SH-SY5Y (cell line): Measurements from ENCODE around the gene ROBO1.
A peak's percentile ranks its signal among the peaks of the same experiment; 100 is the strongest.

ENCODE experiments used
- GATA2 ChIP-seq: IDR thresholded peaks from 2 replicates; pipeline ENCODE4 v1.6.1; 2011; ENCODE audit warnings: mild to moderate bottlenecking, low read depth, low read length
- GATA3 ChIP-seq: IDR thresholded peaks from 2 replicates; pipeline ENCODE4 v1.6.1; 2011; ENCODE audit warnings: low read depth, mild to moderate bottlenecking, low read length, moderate library complexity

The ROBO1 gene

DNA sequence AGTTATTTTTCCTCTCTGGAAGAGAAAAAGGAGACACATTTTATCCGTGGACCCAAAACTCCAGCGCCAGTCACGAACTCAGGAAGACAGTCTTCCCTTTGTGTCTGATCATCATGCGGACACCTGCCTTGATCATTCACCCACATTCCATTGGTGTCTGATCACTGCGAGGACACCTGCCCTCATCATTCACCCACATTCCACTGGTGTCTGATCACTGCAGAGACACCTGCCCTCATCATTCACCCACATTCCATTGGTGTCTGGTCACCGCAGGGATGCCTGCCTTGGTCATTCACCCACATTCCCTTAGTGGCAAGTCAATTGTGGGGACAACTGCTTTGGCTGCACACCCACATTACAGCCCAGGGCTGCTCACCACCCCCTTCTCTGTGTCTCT lies 148.9 kb downstream of the ROBO1 start:
- TF ChIP-seq GATA2: no peak
- TF ChIP-seq GATA3: no peak

DNA sequence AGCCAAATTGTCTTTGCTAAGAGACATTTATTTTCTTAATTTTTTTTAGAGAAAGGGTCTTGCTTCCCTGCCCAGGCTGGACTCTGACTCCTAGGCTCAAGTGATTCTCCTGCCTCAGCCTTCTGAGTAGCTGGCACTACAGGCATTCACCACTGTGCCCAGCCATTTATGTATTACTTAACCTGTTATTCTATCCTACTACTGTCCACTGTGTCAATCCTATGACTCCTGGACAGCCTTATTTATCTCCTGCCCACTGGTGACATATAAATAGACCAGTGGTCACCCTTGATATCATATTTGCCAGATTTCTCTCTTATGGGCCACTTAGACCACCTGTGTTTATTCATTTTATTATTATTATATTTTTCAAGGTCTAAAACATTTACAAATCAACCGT lies 161.4 kb downstream of the ROBO1 start:
- no peak for TF ChIP-seq GATA2
- no peak for TF ChIP-seq GATA3

DNA sequence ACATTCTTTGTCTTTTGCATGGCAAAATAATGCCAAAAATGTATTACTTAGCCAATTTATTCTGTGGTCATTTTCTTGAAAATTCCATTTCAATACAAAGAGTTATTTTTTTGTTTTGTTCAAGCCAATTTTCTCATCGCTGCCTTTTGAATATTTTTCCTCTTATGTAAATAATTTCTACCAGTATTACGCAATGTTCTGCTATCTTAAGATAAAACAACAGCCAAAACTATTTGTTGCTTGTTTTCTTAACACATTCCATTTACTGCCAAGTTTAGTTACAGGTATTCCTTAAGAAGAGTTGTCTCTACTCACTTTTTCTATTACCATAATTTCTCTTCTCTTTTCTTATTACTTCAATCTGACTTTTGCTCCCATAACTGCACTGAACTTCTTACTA lies 163.1 kb downstream of the ROBO1 start:
- TF ChIP-seq GATA3 (no peak), GATA2 (no peak)

DNA sequence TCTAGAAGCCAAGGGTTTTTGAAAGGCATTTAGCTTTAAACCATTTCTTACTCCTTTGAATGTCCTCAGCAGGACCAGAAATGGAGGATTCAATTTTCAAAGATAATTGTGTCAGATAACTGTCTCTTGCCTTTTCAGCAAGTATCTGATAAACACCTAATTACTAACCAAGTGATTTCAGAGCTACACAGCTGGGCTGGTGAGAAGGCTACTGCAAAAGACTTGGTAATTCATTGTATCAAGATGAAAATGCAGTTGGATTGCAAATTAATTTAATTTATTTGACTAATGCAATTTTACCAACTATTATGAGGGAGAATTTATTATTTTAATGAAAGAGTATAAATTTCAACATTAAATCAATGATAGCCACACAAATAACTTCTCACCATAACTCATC lies 165.4 kb downstream of the ROBO1 start:
- no peak for TF ChIP-seq GATA2
- peak; percentile 53; the same call in 1 of the 2 replicates for TF ChIP-seq GATA3

DNA sequence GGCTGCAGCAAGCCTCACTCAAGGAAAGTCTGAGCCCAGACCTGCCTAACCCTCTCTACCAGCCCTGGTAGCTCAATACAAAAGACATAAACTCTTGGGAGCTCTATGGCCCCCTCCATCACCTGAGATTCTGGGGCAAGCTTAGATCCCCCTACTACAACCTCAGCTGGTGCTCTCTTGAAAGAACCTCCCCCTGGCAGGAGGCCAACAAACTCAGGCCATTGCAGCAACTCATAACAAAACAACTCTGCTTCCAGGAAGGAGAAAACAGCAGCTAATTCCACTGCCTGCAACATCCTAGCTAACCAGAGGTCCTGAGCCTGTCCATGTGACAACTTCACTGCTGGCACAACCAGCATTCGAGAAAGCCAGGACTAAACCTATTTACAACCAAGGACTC lies 169.2 kb downstream of the ROBO1 start:
- TF ChIP-seq GATA2: no peak
- no peak for TF ChIP-seq GATA3

DNA sequence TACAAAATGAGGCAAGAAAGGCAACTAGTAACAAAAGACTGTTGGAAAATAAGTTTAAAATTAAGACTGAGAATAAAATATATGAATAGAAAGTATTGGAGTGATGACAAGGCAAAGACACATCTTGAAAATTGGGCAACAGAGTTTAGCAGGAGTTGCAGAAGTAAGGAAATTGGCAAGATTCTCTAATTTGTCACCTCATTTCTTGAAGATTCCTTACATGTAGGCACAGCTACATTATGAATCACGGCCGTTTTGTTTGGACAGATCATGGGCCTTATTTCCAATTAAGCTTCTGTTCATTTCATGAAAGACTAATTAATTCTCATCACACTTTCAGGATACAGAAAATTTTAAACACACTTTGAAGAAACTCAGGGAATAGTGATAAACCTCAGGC lies 170.1 kb downstream of the ROBO1 start:
- TF ChIP-seq GATA2: no peak
- TF ChIP-seq GATA3: no peak

DNA sequence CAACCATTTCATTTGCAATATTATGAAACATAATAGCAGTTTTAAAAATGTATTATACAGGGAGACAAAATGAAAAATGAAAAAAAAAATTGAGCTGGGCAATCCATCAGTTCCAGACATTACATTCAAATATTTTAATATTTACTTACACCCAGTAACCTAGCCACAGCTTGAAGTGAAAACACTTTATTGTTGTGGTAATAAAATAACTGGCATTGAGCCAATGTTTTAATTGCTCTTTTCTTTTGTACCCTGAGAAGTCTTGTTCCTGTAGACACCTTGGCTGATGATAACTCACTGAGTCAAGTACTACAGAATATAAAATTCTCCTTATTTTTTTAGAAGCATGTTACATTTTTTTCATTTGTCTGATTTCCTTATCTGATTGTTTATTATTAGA lies 180.6 kb downstream of the ROBO1 start:
- TF ChIP-seq GATA2: no peak

DNA sequence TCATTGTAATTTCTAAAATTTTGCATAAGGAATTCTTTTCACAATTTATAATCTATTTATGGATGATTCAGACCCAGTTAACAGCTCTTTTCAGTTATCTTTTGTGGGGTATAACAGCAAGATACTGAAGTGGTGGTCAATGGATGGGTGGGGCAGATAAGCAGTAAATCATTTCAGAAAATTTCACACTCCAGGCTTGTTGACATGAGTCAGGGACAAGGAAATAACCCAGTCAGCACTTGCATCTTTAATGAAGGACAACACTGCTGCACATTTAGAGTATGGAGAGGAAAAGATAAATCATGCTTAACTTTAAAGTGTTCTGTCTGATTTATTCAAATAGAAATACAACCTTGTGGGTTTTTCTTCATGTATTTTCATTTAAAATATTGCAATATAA lies 181.6 kb downstream of the ROBO1 start:
- TF ChIP-seq GATA3 (no peak), GATA2 (no peak)

DNA sequence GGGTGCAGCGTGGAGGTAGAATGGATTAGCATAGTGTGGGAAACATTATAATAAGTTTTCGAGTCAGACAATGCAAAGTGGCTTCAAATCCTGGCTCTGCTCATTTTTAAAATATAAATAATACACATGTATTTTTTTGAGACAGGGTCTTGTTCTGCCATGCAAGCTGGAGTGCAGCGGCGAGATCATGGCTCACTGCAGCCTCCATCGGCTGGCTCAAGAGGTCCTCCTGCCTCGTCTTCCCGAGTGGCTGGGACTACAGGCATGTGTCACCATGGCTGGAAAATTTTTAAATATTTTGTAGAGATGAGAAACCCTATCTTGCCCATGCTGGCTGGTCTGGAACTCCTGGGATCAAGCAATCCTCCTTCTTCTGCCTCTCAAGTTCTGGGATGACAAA lies 194.9 kb downstream of the ROBO1 start:
- TF ChIP-seq GATA2 (no peak), GATA3 (no peak)

DNA sequence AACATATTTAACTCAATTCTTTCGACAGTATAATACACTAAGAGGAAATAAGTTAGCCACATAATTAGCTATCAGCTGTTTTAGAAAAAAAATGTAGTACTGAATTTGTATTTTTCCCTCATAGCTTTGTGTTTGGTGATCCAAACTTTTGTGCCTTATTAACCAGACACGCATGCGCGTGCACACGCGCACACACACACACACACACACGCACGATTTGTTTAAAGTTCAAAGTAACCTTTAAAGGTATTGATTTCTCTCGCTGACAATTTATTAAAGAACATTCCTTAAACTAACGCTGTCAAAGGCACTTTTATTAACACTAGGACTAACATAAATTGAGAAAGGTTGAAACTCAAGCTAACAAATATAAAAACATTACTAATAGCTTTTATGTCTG lies 198.9 kb downstream of the ROBO1 start:
- TF ChIP-seq GATA3: no peak
- TF ChIP-seq GATA2: no peak

DNA sequence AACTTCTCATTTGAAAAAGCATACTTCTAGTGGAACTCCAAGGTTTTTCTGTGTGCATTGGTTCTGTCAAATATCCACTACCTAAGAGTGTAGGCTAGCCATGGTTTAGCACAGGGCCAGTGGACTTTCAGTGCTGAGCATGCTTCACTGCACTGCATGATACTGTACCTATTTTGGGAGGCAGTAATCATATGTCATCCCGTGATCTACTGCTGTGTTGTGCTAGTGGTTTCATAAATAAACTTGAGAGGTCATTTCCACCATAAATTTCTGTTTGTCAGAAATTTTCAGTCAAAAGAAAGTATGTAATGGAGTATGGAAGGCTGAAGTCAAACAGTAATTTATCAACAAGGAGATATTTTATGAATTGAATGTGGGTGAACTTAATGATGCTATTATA lies 203.6 kb downstream of the ROBO1 start:
- TF ChIP-seq GATA2 (no peak), GATA3 (no peak)

DNA sequence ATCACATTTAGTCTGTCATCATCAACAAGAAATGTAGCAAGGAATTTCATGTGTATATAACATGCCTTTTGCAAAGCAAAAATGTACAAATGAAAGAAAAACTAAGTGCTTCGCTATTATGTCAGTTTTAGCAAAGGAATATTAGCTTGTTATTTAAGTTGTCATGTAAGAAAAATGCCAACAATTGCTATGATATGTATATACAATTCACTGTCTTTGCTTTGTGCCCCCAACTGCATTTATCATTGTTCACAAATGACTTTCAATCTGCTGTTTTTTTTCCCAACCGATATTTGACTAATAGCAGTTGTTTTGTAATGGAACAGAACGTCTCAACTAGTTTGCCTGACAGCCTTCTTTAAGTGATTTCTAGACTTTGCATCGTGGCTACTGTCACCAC lies 207.1 kb downstream of the ROBO1 start:
- TF ChIP-seq GATA2 (no peak), GATA3 (no peak)

DNA sequence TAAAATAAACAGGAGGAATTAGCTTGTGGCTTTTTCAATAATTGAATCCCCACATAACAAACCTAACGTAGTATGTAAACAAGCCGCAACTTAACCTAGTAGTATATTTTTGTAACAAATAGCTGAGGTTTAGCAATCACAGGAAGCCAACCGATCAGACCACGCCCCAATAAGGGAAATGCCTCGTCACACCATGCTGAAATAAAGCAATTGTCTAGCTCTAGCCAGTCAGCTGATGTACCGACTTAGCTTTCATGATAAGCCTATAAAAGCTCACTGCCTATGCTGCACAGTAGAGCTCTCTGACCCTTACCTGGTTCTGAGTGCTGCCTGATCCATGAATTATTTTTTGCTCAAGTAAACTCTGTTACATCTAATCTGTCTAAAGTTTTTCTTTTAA lies 208.9 kb downstream of the ROBO1 start:
- TF ChIP-seq GATA3 (no peak), GATA2 (no peak)

DNA sequence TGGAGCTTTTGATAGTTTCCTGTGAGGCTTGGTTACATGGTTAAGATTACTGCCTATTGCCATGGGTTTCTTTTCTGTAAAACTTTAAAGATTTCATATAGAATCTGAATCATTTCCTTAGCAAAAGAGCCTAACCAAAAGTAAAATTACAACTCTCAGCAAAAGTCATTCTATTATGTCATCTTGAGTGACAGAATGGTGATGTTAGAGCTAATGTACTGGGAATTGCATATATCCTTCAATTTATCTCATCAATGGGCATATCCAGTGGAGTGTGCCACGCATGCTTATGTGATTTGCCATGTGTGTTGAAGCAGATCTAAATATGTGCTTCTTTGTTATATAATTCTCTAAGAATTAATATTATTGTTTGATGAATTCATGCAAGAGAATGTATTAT lies 212.1 kb downstream of the ROBO1 start:
- no peak for TF ChIP-seq GATA2
- TF ChIP-seq GATA3: no peak

DNA sequence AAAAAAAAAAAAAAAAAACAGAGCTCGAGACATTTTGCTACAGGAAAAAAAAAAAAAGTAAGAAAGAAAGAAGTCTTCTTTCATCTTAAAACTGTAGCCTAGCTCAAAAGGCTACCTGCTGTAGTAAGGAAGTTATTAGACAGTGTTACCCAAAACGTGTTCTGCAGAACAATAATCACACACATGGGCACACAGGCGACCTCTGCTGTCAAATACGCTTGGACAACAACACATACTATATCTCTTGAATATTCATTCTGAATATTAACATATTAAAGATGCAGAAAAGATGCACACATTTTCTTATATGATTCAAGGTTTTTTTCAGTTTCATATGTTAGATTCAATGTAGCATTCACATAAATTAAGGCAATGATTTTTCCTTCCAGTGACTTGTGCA lies 215.8 kb downstream of the ROBO1 start:
- no peak for TF ChIP-seq GATA3

DNA sequence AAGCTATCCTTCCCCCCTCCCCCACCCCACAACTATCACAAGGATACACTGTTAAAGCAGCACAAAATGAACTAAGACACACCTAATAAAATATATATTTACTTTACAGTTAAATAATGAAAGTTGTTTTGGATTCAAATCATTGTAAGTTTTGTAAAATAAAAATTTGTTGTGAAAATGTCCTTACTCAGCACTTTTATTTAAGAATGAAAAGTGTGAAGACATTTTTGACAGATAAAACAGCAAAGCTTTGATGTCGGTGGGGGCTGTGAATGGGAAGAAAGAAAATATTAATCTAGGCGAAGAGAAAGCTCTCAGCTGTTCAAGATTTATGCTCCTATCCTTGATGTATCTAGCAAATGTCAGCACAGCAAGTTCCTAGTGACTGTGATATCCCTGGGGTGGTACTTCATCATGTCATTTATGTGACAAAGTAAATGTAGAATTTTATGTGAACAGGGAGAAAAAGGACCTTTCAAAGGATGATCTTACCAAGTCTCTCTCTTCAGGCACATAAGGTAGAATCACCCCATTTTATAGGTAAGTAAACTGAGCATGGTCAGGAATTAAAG lies 216.4 kb downstream of the ROBO1 start:
- no peak for TF ChIP-seq GATA3
- no peak for TF ChIP-seq GATA2

DNA sequence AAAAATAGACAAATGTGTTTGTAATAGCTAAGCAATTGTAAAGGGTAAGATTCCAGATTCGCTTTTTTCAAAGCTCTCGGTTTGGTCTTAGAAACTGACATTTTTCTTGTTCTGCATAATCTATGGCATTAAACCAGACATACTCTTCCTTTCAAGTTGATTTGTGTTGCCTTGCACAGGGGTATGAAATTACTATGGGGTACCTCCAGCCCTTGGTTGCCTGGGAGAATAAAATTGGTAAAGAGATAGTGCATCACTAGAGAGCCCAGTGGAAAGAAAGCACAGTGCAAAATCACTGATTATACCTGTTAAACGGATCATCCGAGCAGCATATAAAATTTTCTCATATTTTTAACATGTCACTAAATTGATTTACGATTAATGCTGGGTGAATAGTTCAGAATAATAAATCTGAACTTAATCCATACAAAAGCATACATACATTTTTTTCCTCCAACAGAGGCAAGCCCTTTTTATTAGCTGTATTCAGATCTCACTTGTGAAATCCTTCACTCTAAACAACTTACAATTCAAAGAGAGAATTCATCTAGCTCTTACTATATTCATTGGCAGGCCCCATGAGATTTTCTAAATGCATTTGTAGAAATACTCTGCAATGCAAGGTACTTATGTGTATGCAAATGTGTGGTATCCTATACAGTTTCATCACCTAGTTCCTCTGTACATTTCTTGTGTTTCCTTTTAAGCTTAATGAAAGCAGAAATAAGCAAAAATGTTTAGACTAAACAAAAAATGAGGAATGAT lies 224.4 kb downstream of the ROBO1 start:
- TF ChIP-seq GATA2: no peak
- TF ChIP-seq GATA3: no peak
